IPS DF 19.7 (cell line): ENCODE results near the gene SEMA4C.

Source experiments
- DNase-seq: peaks from one replicate; pipeline ENCODE4 v3.0.0-alpha.2; 2013; ENCODE audit warnings: low read depth, low spot score

The SEMA4C gene

GRCh38 chr2:96822786-96823185 is 47.1 kb downstream of the SEMA4C start:
- no peak for DNase-seq

- DNase-seq, result no peak
Observed at GRCh38 chr2:96821113-96821675, 48.7 kb downstream of the SEMA4C start.

- DNase-seq, result no peak
Observed at GRCh38 chr2:96819876-96820511, 49.9 kb downstream of the SEMA4C start.

- DNase-seq, result no peak
Observed at GRCh38 chr2:96819128-96819875, 50.6 kb downstream of the SEMA4C start.

DNA sequence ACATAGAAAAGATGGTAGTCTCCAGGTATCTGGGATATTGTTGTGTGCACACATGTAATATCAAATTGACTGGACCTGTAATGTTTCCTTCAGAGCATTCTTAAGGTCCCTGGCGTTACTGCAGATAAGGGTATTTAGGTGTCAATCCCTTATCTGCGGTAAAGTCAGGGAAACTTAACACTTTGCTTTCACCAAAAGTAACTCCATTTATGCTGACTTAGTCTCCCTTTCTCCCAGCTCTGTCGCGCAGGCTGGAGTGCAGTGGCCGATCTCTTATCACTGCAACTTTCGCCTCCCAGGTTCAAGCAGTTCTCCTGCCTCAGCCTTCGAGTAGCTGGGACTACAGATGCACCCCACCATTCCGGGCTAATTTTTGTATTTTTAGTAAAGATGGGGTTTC is 52.0 kb downstream of the SEMA4C start:
- DNase-seq, result no peak

DNA sequence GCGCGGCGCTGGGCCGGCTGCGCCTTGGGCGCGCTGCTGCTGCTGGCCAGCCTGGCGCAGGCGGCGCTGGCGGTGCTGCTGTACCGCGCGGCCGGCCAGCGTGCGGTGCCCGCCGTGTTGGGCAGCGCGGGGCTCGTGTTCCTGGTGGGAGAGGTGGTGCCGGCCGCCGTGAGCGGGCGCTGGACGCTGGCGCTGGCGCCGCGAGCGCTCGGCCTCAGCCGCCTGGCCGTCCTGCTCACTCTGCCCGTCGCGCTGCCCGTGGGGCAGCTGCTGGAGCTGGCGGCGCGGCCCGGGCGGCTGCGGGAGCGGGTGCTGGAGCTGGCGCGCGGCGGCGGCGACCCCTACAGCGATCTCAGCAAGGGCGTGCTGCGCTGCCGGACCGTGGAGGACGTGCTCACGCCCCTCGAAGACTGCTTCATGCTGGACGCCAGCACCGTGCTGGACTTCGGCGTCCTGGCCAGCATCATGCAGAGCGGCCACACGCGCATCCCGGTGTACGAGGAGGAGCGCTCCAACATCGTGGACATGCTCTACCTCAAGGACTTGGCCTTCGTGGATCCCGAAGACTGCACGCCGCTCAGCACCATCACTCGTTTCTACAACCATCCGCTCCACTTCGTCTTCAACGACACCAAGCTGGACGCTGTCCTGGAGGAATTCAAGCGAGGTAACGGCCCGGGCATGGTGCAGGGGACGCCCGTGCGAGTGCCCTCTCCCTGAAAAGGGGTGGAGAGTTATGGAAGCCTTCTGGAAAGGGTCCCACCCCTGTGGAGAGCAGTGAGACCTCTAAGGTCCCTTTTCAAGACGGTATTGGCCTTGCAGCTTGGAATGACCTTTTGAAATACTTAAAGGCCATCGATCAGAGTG is 52.8 kb downstream of the SEMA4C start:
- no peak for DNase-seq

GRCh38 chr2:96816127-96816835 is 53.6 kb downstream of the SEMA4C start, which contains the start of gene CNNM3:
Gene CNNM3, plus strand, starts transcription at chr2:96816268. Its CDS starts 10 bp downstream, at chr2:96816278.
- no peak for DNase-seq

- no peak for DNase-seq
Observed at GRCh38 chr2:96815326-96816126, 54.4 kb downstream of the SEMA4C start.

GRCh38 chr2:96813656-96814055 is 56.2 kb downstream of the SEMA4C start:
- no peak for DNase-seq

DNA sequence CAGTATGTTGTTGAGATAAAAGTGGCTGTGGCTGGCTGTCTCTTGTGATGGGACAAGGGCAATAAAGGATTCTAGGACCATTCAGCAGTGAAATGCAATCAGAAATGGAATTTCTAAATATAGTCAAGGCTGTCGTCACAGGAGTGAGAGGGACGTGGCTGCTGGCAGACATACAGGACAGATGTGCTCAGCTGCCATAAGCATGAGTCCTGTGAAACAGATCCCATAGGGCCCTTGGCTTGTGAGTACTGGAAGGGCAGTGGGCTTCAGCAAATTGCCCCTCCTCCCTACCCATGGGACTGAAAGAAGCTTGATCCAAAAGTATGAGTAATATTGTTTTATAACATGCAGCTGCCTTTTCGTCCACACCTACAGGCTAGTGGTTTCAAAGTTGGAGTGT is 58.0 kb downstream of the SEMA4C start:
- no peak for DNase-seq

DNA sequence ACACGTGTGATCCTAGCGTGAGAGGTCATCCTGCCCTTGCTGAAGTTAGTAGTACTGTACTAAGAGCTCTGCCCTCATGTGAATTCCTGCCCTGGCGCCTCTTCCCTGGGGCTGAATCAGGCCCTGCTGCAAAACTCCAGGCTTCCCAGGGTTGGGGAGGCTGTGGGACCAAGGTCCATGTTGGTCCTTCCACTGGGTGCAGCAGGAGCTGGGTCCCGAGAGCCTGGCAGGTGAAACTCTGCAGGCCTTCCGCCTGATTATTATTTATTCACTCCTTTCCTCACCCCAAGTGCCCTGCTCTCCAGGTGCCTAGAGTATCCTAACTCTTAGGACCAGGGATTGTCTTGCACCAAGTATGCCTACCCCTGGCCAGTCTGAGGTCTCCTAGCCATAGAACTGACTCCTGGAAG is 59.1 kb downstream of the SEMA4C start:
- no peak for DNase-seq

DNA sequence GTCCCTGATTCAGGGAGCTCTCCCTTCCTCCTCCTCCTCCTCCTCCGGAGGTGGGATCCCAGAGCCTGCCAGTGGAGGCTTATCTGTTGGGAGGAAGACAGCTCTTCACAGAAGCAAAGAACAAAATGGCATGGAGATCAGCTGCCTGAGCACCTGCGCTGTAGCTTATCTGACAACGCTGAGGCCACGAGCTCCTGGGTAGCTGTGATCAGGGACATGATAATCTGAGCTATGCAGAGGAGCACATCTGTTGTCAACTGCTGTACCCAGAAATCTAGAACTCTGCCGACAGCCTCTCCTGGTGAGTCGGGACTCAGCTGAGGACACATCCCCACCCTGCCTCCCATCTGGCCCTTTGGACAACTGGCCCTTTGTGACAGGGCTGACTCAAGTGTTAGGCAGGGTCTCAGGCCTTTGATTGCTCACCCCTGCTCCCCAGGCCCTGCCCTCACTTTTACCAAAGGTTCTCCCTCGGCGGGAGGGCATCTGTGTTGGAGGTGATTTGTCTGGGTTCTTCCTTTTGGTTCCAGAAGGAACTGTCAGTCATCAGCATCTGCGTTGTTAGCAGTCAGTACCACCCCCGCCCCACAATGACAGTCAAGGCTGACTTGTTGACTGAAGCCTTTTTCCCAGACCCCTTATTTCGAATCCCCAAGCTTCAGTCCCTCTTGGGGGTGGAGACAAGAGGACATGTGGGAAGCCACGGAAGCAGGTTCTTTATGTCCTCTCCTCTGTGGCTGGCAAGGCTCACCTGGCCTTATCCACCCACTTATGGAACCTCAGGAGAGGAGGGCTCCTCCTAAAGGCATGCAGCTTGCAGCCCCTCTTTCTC is 59.7 kb downstream of the SEMA4C start:
- DNase-seq, result no peak
